Medulla oblongata (tissue), 1 donor: ENCODE results near the gene ZBTB47.

Source experiments
- DNase-seq: peaks from one replicate; pipeline ENCODE4 v3.0.0-alpha.2; 2015; ENCODE audit errors: extremely low spot score

The ZBTB47 gene

DNA sequence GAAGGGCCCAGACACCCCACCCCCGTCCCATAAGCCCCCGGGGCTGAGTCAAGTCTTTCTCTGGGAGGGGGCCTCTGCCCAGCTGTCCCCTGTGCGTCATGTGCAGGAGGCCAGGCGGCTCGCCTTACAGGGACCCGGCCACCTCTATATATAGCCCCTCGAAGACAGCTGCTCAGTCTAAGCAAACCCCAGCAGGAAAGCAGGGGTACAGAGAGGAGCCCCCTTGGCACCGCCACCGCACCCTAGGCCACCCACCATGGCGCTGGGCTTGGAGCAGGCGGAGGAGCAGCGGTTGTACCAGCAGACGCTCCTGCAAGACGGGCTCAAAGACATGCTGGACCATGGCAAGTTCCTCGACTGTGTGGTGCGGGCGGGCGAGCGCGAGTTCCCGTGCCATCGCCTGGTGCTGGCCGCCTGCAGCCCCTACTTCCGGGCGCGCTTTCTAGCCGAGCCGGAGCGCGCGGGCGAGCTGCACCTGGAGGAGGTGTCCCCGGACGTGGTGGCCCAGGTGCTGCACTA, 31.9 kb downstream of the ZBTB47 start, which contains the start of gene KLHL40:
Gene KLHL40, plus strand, starts transcription at position 175 of the 519 bp plus-strand sequence. Its CDS starts 82 bp downstream, at position 257.
- DNase-seq = no peak

DNA sequence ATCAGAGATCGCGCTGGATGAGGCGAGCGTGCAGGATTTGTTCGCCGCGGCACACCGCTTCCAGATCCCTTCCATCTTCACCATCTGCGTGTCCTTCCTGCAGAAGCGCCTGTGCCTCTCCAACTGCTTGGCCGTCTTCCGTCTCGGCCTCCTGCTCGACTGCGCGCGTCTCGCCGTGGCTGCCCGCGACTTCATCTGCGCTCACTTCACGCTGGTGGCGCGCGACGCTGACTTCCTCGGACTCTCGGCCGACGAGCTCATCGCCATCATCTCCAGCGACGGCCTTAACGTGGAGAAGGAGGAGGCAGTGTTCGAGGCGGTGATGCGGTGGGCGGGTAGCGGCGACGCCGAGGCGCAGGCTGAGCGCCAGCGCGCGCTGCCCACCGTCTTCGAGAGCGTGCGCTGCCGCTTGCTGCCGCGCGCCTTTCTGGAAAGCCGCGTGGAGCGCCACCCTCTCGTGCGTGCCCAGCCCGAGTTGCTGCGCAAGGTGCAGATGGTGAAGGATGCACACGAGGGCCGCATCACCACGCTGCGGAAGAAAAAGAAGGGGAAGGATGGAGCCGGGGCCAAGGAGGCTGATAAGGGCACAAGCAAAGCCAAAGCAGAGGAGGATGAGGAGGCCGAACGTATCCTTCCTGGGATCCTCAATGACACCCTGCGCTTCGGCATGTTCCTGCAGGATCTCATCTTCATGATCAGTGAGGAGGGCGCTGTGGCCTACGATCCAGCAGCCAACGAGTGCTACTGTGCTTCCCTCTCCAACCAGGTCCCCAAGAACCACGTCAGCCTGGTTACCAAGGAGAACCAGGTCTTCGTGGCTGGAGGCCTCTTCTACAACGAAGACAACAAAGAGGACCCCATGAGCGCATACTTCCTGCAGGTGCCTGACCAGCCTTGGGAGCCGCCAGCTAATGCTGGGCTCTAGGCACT, 32.7 kb downstream of the ZBTB47 start:
- no peak for DNase-seq

DNA sequence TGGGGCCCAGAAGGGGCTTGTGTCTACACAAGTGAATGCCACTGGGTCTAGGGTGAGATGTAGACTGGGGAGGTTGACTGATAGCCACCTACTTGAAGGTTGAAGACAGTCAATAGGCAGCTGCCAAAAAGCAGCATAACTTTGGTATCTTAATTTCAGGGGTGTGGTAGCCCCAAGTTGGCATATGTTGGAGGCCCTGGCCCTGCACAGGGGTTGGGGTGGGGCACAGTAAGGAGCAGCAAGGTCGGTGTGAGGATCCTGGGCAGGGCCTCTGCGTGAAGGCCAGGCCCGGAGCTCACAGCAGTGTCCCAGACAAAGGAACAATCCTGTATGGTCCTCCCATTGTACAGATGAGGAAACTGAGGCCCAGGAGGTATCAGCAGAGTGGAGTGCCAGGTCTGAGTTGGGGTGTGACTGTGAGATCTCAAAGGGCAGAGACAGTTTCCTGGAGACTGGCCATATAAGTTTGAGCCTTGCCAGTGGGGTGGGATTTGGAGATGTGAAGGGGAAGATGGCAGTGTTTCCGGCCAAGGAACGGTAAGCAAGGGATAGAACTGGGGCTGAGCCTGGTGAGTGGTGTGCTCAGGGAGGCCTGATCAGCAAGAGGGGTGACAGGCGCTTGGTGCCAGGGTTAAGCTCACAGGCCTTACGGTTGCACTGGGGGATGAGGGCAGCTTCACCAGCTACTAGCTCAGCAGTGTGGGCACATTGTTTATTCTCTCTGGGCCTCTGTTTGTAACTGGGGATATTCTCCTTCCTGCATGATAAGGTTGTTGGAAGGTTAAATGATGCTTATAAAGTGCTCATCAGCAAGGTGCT, 33.5 kb downstream of the ZBTB47 start:
- no peak for DNase-seq

DNA sequence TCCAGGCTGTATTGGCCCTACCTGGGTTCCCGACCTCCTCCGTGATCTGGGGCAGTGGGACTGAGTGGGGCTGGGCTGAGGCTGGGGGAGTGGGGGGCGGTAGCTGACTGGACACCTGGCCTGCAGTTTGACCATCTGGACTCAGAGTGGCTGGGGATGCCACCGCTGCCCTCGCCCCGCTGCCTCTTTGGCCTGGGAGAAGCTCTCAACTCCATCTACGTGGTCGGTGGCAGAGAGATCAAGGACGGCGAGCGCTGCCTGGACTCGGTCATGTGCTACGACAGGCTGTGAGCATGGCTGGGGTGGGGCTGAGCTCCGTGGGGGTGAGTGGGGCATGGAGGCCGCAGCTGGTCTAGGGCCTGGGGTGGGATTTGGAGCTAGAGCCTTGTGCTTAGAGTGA, 34.5 kb downstream of the ZBTB47 start:
- no peak for DNase-seq

DNA sequence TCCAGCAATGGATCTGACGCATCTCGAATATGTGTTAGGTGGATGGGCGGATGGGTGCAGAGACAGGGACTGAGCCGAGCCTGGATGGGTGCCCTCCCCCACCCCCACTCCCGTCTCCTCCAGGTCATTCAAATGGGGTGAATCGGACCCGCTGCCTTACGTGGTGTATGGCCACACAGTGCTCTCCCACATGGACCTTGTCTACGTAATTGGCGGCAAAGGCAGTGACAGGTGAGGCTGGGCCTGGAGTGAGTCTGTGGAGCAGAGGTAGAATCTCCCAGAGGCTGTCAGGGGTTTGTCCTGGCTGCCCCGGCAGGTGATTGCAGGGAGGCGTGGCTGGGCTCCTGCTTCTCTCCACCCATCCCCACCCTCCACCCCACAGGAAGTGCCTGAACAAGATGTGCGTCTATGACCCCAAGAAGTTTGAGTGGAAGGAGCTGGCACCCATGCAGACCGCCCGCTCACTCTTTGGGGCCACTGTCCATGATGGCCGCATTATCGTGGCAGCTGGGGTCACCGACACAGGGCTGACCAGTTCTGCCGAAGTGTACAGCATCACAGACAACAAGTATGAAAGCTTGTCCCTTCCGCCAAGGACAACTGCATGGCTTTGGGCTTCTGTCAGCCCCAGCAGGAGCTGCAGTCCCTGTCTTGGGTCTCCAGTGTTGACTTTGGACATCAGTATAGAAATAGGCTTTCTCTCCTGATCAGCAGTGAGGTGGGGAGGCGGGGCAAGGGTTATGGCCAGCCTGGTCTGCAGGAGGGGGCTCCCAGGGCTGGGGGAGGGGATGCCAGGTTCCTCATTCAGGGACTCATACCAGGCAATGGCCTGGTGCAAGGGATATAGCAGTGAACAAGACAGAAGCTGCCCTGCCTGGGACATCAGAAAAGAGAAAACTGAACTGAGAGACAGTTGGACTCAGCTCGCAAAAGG, 35.3 kb downstream of the ZBTB47 start:
- DNase-seq = no peak

DNA sequence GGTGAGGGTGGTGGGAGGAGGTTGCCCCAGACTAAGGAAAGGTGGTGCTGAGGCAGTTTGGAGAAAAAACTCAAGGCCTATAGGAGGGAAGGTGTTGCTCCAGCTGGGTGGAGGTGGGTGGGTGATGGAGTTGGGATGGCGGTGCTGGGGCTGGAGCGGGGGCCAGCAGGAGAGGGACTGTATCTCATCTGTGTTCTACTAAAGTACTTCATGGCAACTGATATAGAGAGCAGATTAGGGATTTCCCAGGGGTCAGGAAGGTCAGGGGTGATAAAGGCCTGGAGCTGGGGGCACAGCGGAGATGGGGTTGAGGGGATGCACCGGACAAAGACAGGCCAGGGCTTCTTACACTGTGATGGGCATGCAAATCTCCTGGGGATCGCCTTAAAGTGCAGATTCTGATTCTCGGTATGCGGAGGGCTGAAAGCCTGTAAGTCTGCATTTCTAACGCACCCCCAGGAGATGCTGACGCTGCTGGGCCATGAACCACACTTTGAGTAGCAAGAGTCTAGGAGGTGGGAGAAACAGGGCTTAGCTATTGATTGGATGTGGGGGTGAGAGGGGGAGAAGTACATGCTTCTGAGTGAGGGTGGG, 36.0 kb downstream of the ZBTB47 start:
- no peak for DNase-seq

DNA sequence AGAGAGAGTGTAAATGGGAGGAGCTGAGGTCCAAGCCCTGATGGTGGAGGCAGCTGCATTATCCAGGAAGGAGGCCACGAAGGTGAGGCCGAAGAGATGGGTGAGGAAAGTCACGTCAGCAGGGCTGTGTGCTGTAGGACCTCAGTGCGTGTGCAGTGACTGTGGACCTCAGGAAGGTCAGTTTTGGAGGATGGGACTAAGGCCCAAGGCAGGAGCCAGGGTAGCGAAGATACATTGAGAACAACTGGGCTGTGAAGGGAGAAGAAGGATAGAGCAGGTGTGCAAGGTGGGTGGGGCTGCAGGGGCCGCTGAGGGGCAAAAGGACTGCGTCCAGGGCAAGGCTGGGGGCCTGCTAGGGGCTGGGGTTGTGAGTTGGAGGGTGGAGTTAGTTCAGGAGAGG, 36.7 kb downstream of the ZBTB47 start:
- DNase-seq = no peak

DNA sequence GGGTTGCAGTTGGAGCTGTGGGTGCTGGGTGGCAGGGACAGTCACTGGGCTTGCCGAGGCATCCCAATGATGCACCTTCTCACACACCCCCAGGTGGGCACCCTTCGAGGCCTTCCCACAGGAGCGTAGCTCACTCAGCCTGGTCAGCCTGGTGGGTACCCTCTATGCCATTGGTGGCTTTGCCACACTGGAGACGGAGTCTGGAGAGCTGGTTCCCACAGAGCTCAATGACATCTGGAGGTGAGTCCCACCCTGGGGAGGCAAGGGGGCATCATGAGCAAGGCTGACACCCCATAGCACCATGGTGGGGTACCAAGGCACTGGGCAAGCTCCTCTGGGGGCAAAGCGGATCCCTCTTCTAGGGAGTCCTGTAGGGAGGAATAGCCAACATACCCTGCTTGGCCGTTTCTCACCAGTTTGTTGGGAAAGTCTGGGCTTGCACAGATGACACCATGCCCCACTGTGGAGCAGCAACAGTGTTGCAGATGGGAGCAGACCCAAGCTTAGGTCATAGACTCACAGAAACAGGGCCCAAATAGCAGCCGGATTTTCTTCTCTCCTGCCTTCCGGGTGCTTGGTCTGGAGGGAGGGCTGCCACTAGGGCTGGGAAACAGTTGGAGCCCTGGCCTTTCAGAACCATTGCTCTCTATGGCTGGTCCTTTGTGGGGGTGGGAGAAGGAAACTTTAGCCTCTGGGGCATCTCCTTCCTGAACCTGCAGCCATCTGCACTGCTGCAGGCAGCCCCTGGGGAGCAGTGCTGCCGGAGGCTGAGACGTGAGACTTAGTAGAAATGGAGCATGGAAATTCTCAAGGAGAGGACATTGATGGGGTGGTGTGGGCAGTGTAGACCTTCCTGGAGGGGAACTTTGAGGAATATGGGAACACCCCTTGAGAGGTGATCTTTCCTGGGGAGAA, 37.5 kb downstream of the ZBTB47 start:
- no peak for DNase-seq

DNA sequence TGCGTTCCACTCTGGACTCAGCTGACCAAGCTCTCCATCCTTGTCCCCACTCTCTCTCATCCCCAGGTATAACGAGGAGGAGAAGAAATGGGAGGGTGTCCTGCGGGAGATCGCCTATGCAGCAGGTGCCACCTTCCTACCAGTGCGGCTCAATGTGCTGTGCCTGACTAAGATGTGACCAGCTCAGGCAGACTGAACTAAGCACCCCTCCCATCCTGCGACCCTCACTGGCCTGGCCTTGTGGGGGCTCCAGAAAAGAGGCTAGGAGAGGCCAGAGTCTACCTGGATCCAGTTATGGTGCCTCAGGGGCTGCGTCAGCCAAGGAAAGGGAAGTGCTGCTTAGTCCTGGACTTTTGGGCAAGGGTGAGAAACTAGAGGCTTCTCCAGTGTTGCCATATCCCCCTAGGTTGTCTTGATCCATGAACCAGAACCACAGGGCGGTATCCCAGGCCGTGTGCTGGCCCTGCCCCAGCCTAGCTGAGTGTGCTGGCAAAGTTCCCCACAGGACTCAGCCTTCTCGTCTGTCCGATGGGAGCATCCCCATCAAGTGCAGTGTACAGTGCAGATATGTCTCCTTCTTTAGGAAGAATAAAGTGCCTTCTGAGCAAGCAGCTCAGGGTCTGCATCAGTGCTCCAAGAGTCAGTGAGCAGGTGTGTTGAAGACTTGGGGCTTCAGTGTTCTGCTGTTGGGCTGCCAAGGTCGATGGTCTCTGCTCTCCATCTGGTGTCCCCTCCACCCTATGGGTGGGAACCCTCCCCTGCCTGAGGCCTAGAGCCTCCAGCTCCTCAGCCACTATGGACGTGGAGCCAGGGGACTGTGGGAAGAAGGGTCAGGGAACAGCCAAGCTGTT, 38.5 kb downstream of the ZBTB47 start:
- DNase-seq = no peak

DNA sequence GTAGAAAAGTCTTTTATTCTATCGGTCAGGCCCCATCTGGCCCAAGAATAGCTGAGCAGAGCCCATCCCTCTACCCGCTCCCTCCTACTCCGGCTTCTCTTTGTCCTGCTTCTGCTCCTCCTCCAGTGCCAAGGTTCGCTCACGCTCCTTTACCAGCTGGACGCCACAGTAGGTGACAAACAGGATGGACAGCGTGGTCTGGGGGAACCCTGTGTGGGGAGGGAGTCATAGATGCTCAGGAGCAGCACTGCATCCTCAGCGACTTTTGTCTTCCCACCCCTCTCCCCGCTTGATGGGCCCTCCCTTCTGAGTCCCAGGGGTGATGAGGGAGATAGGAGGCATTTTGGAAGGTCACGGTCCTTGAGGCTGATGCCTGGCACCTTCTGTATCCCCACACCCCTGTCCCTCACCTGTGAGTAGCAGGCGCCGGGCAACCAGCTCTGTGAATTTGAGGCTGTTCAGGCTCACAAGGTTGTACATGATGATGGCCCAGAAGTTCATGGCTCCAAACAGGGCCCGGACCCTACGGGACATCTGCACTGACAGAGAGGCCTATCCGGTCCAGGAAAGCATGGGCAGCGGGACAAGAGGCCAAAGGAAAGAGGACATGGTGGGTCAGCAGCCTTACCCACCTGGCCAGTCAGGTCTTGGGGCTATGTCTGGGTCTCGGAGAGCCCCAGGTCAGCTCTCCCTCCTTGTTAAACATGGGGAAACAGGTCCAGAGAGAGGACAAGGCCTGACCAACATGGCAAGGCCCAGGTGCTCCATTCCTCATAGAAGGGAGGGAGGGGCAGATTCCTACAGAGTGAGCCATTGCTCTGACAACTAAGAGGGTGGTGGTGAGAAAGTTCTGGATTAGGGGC, 39.4 kb downstream of the ZBTB47 start:
- no peak for DNase-seq

DNA sequence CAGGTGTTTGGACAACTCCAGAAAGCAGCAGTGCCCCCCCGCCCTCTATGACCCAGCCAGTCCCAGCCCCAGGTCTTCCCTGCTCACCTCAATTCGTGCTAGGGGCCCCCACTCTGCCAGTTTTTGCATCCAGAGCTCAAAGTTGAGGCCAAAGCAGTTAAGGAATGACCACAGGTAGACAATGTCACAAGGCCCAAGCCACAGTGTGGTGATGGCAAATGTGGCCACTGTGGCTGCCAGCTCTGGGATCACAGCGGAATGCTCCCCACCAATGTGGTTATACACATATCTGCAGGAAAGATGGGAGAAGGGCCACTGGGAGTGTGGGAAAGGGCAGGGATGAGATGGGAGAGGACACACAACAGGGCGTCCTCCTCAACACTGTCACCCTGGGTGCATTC, 40.0 kb downstream of the ZBTB47 start:
- DNase-seq = no peak

DNA sequence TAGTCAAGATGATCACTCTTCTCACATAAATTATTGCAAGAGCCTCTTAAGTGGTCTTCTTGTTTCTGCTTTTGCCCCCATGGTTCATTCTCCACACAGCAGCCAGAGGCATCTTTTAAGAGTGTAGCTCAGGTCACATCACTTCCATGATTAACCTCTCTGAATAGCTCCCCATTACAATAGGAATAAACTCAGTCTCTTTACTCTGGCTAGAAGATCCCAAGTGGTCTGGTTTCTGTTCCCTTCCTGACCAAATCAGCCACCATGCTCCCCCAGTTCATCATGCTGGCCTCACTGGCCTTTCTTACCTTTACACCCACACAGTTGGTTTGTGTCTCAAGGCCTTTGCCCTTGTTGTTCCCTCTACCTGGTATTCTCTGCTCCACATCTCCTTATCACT, 40.9 kb downstream of the ZBTB47 start:
- no peak for DNase-seq

DNA sequence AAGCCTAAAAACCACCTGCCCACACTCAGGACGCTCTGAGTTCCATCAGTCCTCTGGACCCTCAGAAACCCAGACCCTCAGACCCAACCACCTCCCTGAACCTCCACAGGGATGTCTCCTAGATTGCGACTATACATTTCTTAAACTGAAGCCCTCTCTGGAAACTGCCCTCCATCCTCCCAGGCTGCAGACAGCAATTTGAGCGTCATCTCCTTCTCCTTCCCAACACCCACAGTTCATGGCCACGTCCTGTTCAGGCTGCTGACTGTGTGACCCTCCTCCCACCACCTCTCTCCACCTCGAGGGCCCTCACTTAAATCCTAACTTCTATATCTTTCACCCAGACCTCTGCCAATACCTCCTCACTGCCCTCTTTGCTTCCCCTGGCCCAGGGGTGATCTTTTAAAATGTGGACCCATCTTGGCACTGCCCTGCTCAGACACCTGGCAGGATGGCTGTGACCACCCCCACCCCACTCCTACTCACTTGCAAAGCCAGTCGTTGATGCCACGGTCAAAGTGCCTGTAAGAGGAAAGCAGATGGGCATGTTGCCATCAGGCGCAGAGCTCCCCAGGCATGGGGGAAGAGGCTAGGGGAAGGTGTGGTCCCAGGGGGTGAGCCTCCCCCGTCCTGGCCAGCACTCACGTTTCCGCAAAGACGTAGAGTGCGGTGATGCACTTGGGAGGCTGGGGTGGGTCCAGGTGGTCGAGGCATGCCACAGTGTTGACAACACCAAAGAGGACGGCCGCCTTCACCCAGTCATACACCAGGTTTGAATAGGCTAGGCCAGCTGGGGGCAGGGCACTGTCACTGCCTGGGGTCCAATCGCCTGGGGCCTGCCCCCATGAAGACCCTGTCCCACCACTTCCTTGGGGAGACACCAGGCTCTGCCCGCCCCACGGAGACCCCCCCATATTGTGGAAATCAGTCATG, 43.1 kb downstream of the ZBTB47 start:
- no peak for DNase-seq

DNA sequence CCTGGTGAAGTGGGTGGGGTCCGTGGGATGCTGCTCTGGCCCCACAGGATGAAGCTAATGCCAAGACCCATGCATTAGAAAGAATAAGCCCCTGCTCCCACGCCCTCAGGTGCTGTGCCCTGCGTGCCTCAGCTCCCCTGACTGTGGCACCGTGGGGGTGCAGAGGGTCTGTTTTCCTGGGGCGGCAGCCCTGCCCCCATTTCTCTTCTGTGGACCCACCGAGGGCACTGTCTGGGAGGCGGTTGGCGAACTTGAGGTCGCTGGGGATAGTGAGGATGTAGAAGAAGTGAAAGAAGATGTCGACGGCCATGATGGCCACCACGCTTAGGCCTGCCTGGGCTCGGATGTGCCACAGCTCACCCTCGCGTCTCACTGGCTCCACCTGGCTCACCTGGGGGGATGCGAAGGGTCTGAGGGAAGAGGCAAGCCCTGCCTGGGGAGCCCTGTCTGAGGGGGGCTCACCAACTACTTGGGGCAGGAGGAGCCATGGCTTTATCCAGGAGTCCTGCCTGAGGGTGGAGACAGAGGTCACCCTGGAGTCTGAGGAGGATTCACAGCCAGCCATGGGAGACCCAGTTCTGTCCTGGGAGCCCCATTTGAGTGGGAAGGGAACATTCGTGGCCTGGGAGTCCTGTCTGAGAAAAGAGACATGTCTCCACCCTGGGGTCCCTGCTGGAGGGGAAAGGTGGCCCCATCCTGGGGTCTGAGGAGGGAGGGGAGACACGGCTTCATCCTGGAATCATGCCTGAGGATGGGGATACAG, 44.0 kb downstream of the ZBTB47 start:
- DNase-seq = no peak

DNA sequence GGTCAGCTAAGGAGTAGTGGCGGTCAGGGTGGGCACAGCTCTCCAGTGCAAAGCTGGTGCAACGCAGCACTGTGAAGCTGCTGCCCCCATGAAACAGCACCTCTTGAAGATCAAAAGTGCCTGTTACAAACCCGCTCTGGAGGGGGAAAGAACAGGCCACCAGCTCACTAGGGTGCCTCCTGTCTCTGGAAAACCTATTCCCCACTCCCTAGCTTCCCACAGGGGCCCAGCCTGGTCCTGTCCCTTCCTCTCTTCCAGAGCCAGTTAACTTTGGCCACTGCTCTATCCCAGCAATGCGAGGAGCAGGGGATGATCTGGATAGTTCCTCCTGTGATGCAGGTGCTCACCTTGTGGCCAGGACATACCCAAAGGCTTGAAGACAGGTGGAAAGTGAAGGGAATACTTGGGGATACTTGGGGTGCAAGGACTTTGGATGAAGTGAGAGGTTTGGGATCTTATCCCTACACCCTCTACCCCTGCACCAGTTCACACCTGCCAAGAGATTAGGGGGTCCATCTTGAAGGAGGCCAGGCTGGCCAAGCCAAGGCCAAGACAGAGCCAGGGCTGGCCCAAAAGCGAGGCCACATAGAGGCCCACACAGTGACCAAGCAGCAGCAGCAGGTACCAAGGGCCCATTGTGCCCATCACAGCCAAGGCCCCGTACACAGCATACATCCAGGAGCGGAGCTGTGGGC, 44.9 kb downstream of the ZBTB47 start:
- no peak for DNase-seq

DNA sequence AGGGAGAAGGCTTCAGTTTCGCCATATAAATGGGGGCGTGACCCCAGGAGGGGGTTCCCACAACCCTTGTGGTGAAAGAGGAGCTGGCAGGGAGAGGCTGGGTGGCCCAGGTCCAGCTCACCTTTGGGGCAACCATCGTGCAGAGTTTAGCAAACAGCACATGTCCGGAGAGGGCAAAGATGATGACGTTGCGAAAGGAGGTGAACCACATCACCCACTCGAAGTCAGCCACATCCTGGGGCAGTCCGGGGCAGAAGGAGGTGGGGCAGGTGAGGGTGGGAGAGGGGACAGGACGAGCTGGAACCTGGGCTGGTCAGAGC, 45.4 kb downstream of the ZBTB47 start:
- DNase-seq = no peak
